ENCODE data around the gene CALN1. TPM values are rescaled to one million over a fixed set of nuclear protein-coding genes. Genes with fewer than 3 reads are reported as not detected.

Gene CALN1
- total RNA-seq, 2 donors from 2014 or later, result 1.1 to 1.2 TPM

DNA sequence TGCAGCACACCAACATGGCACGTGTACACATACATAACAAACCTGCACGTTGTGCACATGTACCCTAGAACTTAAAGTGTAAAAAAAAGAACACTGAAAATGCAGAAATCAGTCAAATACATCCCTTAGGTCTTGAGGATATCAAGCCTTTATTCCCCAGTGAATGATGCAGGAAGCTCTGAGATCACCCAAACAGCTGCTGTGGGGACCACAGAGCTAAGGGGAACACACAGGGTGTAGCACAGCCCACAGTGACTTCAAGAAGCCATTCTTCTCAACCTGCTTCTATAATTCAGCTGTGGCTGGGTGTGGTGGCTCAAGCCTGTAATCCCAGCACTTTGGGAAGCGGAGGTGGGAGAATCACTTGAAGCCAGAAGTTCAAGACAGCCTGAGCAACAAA lies 314.9 kb downstream of the CALN1 start:
- WGBS, result 92% methylated on average over 3 of the region's 3 CpGs
- H3K4me3 ChIP-seq, result no peak overlapping the region
- no peaks in the 10 kb centered on the region for H3K4me1 ChIP-seq (replicated peaks)
- H3K27me3 ChIP-seq (replicated peaks; ENCODE audit: insufficient read depth), result no peaks in the 10 kb centered on the region
- no peaks in the 10 kb centered on the region for H3K36me3 ChIP-seq
- intact Hi-C loops (cut with DNase I), result no loop called here
- DNase-seq (ENCODE audit: low spot score), result no peak
- H3K9me3 ChIP-seq, result no peaks in the 10 kb centered on the region
- TF ChIP-seq, protein P1, sequence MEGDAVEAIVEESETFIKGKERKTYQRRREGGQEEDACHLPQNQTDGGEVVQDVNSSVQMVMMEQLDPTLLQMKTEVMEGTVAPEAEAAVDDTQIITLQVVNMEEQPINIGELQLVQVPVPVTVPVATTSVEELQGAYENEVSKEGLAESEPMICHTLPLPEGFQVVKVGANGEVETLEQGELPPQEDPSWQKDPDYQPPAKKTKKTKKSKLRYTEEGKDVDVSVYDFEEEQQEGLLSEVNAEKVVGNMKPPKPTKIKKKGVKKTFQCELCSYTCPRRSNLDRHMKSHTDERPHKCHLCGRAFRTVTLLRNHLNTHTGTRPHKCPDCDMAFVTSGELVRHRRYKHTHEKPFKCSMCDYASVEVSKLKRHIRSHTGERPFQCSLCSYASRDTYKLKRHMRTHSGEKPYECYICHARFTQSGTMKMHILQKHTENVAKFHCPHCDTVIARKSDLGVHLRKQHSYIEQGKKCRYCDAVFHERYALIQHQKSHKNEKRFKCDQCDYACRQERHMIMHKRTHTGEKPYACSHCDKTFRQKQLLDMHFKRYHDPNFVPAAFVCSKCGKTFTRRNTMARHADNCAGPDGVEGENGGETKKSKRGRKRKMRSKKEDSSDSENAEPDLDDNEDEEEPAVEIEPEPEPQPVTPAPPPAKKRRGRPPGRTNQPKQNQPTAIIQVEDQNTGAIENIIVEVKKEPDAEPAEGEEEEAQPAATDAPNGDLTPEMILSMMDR (IDR thresholded peaks at IDR 0.05), result no peak
- TF ChIP-seq POLR2A (IDR thresholded peaks at IDR 0.05), result no peak
- no peak for TF ChIP-seq POLR2AphosphoS5 (IDR thresholded peaks at IDR 0.05)
- H3K27ac ChIP-seq, result no peak overlapping the region

DNA sequence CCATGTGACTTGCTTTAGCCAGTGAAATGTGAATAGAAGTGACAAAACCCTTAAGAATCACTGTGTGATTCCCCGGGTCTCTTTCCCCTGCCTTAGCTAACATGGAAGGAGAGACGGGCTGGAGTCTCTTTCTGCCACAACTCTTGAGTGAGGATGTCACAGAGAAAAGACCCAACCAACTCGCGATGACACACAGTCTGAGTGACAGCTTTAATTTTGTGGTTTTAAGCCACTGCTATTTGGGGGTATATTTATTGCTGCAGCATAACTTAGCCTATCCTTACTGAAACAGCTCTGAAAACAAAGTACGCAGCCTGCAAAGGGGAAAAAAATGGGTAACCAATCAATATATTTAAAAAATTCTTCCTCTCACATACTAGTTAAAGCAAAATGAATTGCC lies 319.4 kb downstream of the CALN1 start:
- intact Hi-C loops (cut with DNase I), result no loop called here
- H3K27ac ChIP-seq, result no peak overlapping the region
- no peak for TF ChIP-seq POLR2A (IDR thresholded peaks at IDR 0.05)
- TF ChIP-seq POLR2AphosphoS5 (IDR thresholded peaks at IDR 0.05), result no peak
- TF ChIP-seq, protein P1 (IDR thresholded peaks at IDR 0.05), result no peak
- DNase-seq (ENCODE audit: low spot score), result no peak
- no peaks in the 10 kb centered on the region for H3K4me1 ChIP-seq (replicated peaks)
- no peaks in the 10 kb centered on the region for H3K27me3 ChIP-seq (replicated peaks; ENCODE audit: insufficient read depth)
- no peak overlapping the region for H3K4me3 ChIP-seq
- no peaks in the 10 kb centered on the region for H3K9me3 ChIP-seq
- no peaks in the 10 kb centered on the region for H3K36me3 ChIP-seq
- 88% methylated on average over 5 of the region's 5 CpGs for WGBS

DNA sequence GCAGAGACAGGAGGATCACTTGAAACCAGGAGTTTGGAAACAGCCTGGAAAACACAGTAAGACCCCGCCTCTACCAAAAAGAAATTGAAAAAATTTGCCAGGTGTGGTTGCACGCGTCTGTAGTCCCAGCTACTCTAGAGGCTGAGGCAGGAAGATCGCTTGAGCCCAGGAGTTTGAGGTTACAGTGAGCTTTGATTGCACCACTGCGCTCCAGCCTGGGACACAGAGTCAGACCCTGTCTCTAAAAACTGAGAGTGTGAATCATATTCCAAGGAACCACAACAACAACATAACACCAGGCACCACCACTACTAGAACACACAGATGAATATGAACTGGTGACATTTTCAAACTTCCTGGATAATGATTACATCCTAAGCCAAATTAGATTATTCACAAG lies 324.2 kb downstream of the CALN1 start:
- Histone ChIP-seq H3K4me1 (replicated peaks) (no peaks in the 10 kb centered on the region), H3K27ac (no peak overlapping the region), H3K9me3 (no peaks in the 10 kb centered on the region), H3K36me3 (no peaks in the 10 kb centered on the region), H3K4me3 (no peak overlapping the region), H3K27me3 (replicated peaks; ENCODE audit: insufficient read depth) (no peaks in the 10 kb centered on the region)
- TF ChIP-seq POLR2A (IDR thresholded peaks at IDR 0.05) (no peak), POLR2AphosphoS5 (IDR thresholded peaks at IDR 0.05) (no peak)
- TF ChIP-seq, protein P1 (IDR thresholded peaks at IDR 0.05), result no peak
- WGBS, result 89% methylated on average over 5 of the region's 5 CpGs
- intact Hi-C loops (cut with DNase I), result no loop called here
- DNase-seq (ENCODE audit: low spot score), result no peak

DNA sequence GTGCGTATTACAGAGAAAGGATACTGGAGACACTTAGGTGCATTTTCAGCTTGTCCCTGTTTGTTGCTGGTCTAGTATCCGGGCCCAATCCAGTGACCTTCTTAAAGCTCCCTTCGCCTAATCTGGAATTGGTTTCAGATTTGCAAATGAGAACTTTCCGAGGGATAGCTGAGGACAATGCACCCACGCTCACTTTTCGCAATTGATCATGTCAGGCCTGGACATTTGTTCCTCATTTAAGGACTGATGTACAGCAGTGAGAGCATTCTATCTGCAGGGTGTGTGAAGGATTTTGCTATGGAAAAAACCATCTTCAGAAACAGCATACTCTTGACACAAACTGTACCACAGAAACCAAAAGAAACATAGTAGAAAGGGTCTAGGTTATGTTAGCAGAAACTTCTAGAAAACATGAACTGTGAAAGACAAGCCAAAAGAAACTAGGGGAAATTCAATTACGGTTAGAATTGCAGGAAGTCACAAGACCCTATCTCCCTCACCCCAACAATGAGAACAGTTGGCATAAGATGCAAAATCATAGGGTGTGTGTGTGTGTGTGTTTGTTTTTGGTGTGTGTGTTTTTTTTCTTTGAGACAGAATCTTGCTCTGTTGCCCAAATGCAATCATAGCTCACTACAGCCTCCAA lies 331.1 kb downstream of the CALN1 start:
- Histone ChIP-seq H3K4me3 (no peak overlapping the region), H3K27ac (no peak overlapping the region), H3K36me3 (no peaks in the 10 kb centered on the region), H3K9me3 (no peaks in the 10 kb centered on the region), H3K27me3 (replicated peaks; ENCODE audit: insufficient read depth) (no peaks in the 10 kb centered on the region), H3K4me1 (replicated peaks) (no peaks in the 10 kb centered on the region)
- 69% methylated on average over 7 of the region's 7 CpGs for WGBS
- intact Hi-C loops (cut with DNase I), result no loop called here
- DNase-seq (ENCODE audit: low spot score), result no peak
- TF ChIP-seq, protein P1 (IDR thresholded peaks at IDR 0.05), result no peak
- TF ChIP-seq POLR2A (IDR thresholded peaks at IDR 0.05), result no peak
- no peak for TF ChIP-seq POLR2AphosphoS5 (IDR thresholded peaks at IDR 0.05)

GRCh38 chr7:72080341-72080766 lies 331.8 kb downstream of the CALN1 start:
- no peaks in the 10 kb centered on the region for H3K36me3 ChIP-seq
- WGBS, result 26% methylated on average over 4 of the region's 4 CpGs
- intact Hi-C loops (cut with DNase I), result no loop called here
- H3K27ac ChIP-seq, result no peak overlapping the region
- DNase-seq (ENCODE audit: low spot score), result no peak
- no peaks in the 10 kb centered on the region for H3K9me3 ChIP-seq
- TF ChIP-seq POLR2AphosphoS5 (IDR thresholded peaks at IDR 0.05), result no peak
- no peak for TF ChIP-seq POLR2A (IDR thresholded peaks at IDR 0.05)
- TF ChIP-seq, protein P1 (IDR thresholded peaks at IDR 0.05), result no peak
- no peak overlapping the region for H3K4me3 ChIP-seq
- H3K27me3 ChIP-seq (replicated peaks; ENCODE audit: insufficient read depth), result no peaks in the 10 kb centered on the region
- H3K4me1 ChIP-seq (replicated peaks), result no peaks in the 10 kb centered on the region

Measured in prostate gland (tissue), 2 donors.